DMS79 treated with DMSO at 0.1 percent for 48 hours (cell line): ENCODE data around the gene TRIM41.
"Not testable (repeated sequence)": the region's sequence is repeated elsewhere in the genome, so short reads cannot be mapped to it uniquely, and the experiment has no call there.

Experiments
- DNase-seq: peaks from one replicate; lab custom pipeline; 2025; lab: John Stamatoyannopoulos, UW

The TRIM41 gene

GRCh38 chr5:181255836-181256578 is 32.9 kb downstream of the TRIM41 start:
- DNase-seq = no peak

GRCh38 chr5:181258576-181258975 is 35.5 kb downstream of the TRIM41 start:
- DNase-seq = no peak

GRCh38 chr5:181259283-181259682 is 36.2 kb downstream of the TRIM41 start:
- no peak for DNase-seq

GRCh38 chr5:181259974-181260719 is 37.1 kb downstream of the TRIM41 start:
- no peak for DNase-seq

- no peak for DNase-seq
These were observed 37.7 kb downstream of the TRIM41 start, which contains the start of gene TRIM52 for GRCh38 chr5:181260720-181261319. TRIM52 (minus strand) TSS chr5:181261143; CDS start chr5:181260813, 330 bp downstream.

- DNase-seq = no peak
These were observed 38.4 kb downstream of the TRIM41 start for GRCh38 chr5:181261320-181262049.

- DNase-seq = no peak
These were observed 40.6 kb downstream of the TRIM41 start for GRCh38 chr5:181263633-181264032.

- no peak for DNase-seq
These were observed 42.1 kb downstream of the TRIM41 start for GRCh38 chr5:181265092-181265671.

GRCh38 chr5:181267291-181267904 is 44.3 kb downstream of the TRIM41 start:
- DNase-seq = not testable (repeated sequence)

GRCh38 chr5:181267907-181268306 is 44.8 kb downstream of the TRIM41 start:
- DNase-seq = not testable (repeated sequence)

- no peak for DNase-seq
These were observed 48.0 kb downstream of the TRIM41 start for GRCh38 chr5:181271081-181271480.

GRCh38 chr5:181273433-181273744 is 50.3 kb downstream of the TRIM41 start:
- not testable (repeated sequence) for DNase-seq

- no peak for DNase-seq
These were observed 57.2 kb downstream of the TRIM41 start for GRCh38 chr5:181280251-181280762.

- DNase-seq = no peak
These were observed 58.2 kb downstream of the TRIM41 start for GRCh38 chr5:181281077-181281983.

GRCh38 chr5:181281984-181282316 is 58.9 kb downstream of the TRIM41 start:
- DNase-seq = no peak

GRCh38 chr5:181282415-181282814 is 59.3 kb downstream of the TRIM41 start:
- DNase-seq = not testable (repeated sequence)

- no peak for DNase-seq
These were observed 59.8 kb downstream of the TRIM41 start for GRCh38 chr5:181282874-181283273.

GRCh38 chr5:181283347-181283746 is 60.3 kb downstream of the TRIM41 start:
- DNase-seq = no peak

- not testable (repeated sequence) for DNase-seq
These were observed 61.0 kb downstream of the TRIM41 start for GRCh38 chr5:181283841-181284755.
